SU-DHL-6 (cell line): ENCODE results near the gene CAPN12.

Experiments used
- EZH2phosphoT487 ChIP-seq: fragments of 200-600 bp; sonication (generic), shearing (Covaris generic); conservative IDR thresholded peaks from 2 replicates; pipeline ENCODE4 v1.6.1; 2018; ENCODE audit warnings: mild to moderate bottlenecking, antibody characterized with exemption, low read length, moderate library complexity, mixed read lengths
- TF ChIP-seq, protein P1 (sequence below): fragments of 200-600 bp; sonication (generic); IDR thresholded peaks from one replicate; pipeline ENCODE4 v1.5.1; 2017; ENCODE audit warnings: antibody characterized with exemption, mild to moderate bottlenecking, low read length, moderate library complexity; ENCODE audit not compliant: insufficient read depth, poor library complexity, severe bottlenecking

GRCh38 chr19:38718747-38719543 is 25.3 kb downstream of the CAPN12 start:
- TF ChIP-seq, protein P1, sequence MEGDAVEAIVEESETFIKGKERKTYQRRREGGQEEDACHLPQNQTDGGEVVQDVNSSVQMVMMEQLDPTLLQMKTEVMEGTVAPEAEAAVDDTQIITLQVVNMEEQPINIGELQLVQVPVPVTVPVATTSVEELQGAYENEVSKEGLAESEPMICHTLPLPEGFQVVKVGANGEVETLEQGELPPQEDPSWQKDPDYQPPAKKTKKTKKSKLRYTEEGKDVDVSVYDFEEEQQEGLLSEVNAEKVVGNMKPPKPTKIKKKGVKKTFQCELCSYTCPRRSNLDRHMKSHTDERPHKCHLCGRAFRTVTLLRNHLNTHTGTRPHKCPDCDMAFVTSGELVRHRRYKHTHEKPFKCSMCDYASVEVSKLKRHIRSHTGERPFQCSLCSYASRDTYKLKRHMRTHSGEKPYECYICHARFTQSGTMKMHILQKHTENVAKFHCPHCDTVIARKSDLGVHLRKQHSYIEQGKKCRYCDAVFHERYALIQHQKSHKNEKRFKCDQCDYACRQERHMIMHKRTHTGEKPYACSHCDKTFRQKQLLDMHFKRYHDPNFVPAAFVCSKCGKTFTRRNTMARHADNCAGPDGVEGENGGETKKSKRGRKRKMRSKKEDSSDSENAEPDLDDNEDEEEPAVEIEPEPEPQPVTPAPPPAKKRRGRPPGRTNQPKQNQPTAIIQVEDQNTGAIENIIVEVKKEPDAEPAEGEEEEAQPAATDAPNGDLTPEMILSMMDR, result no peak
- no peak for TF ChIP-seq EZH2phosphoT487
